ENCODE measurements around the gene SPACA6. TPM values are rescaled to one million over a fixed set of nuclear protein-coding genes. Genes with fewer than 3 reads are reported as not detected.

SPACA6 gene
- total and polyA plus RNA-seq, 4 donors = 0.92 to 2.5 (median 1.3) TPM

GRCh38 chr19:51703575-51704515 is 10.7 kb downstream of the SPACA6 start:
- H3K9ac ChIP-seq (ENCODE audit: low read depth in 1 of 2, low read length in 2 of 2) = peak overlapping the region; percentile 75 to 86
- WGBS = 2% methylated on average over 74 of the region's 74 CpGs
- peak overlapping the region; percentile 66 to 75 (median 69) for H3K4me3 ChIP-seq (ENCODE audit: low read depth in 1 of 3, low read length in 3 of 3)
- H3K9me3 ChIP-seq (ENCODE audit: control insufficient read depth in 4 of 4, low read length in 3 of 4) = peaks cover 0 to 8% (median 0%) of the 10 kb centered on the region in 4 donors
- TF ChIP-seq MAX (IDR thresholded peaks at IDR 0.05) (no peak), SP1 (IDR thresholded peaks at IDR 0.05) (peak; percentile 29), REST (IDR thresholded peaks at IDR 0.05) (no peak), ZBTB33 (IDR thresholded peaks at IDR 0.05) (no peak), HNF4A (conservative IDR thresholded peaks at IDR 0.05) (no peak), YY1 (IDR thresholded peaks at IDR 0.05) (peak; percentile 29), HNF4G (IDR thresholded peaks at IDR 0.05) (no peak), EGR1 (IDR thresholded peaks at IDR 0.05; ENCODE audit: low read depth in 2 of 2) (peak in 1 of 2 donors; percentile 89)
- H3K27me3 ChIP-seq (ENCODE audit: control insufficient read depth in 4 of 4, insufficient read depth in 4 of 4, low read length in 3 of 4) = no peaks in the 10 kb centered on the region
- peak; percentile 93 for DNase-seq (ENCODE audit: low spot score)
- peaks cover 0 to 4% (median 2%) of the 10 kb centered on the region in 4 donors for H3K4me1 ChIP-seq (ENCODE audit: control insufficient read depth in 4 of 4, insufficient read depth in 4 of 4, low read length in 3 of 4)
- peak overlapping the region; percentile 64 to 82 for H3K27ac ChIP-seq (ENCODE audit: low read depth in 1 of 2, low read length in 2 of 2)
- H3K36me3 ChIP-seq (ENCODE audit: control insufficient read depth in 4 of 4, insufficient read depth in 3 of 4, low read depth in 1 of 4, low read length in 3 of 4) = no peaks in the 10 kb centered on the region

GRCh38 chr19:51704626-51705025 is 11.5 kb downstream of the SPACA6 start:
- Histone ChIP-seq H3K36me3 (ENCODE audit: control insufficient read depth in 4 of 4, insufficient read depth in 3 of 4, low read depth in 1 of 4, low read length in 3 of 4) (no peaks in the 10 kb centered on the region), H3K4me3 (ENCODE audit: low read depth in 1 of 3, low read length in 3 of 3) (peak overlapping the region; percentile 66 to 75 (median 69)), H3K4me1 (ENCODE audit: control insufficient read depth in 4 of 4, insufficient read depth in 4 of 4, low read length in 3 of 4) (peaks cover 0 to 4% (median 2%) of the 10 kb centered on the region in 4 donors), H3K9ac (ENCODE audit: low read depth in 1 of 2, low read length in 2 of 2) (peak overlapping the region; percentile 75 to 86), H3K27me3 (ENCODE audit: control insufficient read depth in 4 of 4, insufficient read depth in 4 of 4, low read length in 3 of 4) (no peaks in the 10 kb centered on the region), H3K9me3 (ENCODE audit: control insufficient read depth in 4 of 4, low read length in 3 of 4) (peaks cover 0 to 4% (median 0%) of the 10 kb centered on the region in 4 donors), H3K27ac (ENCODE audit: low read depth in 1 of 2, low read length in 2 of 2) (peak overlapping the region; percentile 64 to 82)
- DNase-seq (ENCODE audit: low spot score) = no peak
- TF ChIP-seq FOXA1 (IDR thresholded peaks at IDR 0.05) (no peak), HNF4A (conservative IDR thresholded peaks at IDR 0.05) (no peak)
- WGBS = 34% methylated on average over 4 of the region's 4 CpGs

DNA sequence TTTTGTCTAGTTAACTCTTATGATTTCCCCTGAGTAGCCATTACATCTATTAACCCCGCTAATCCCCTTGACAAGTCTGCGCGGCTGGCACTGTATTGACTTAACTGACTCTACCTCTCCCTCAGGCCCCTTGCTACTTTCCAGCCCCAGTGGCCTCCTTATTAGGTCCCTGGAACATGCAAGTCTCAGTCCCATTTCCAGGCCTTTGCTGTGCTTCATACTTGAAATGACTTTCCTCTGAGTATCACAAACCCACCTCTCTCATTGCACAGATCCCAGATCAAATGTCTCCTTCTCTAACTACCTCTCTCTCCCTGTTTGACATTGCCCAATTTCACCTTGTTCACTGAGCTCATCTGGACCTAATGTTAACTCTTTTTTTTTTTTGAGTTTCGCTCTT is 13.2 kb downstream of the SPACA6 start:
- Histone ChIP-seq H3K9me3 (ENCODE audit: control insufficient read depth in 4 of 4, low read length in 3 of 4) (peaks cover 0 to 3% (median 0%) of the 10 kb centered on the region in 4 donors), H3K27me3 (ENCODE audit: control insufficient read depth in 4 of 4, insufficient read depth in 4 of 4, low read length in 3 of 4) (no peaks in the 10 kb centered on the region), H3K36me3 (ENCODE audit: control insufficient read depth in 4 of 4, insufficient read depth in 3 of 4, low read depth in 1 of 4, low read length in 3 of 4) (no peaks in the 10 kb centered on the region), H3K4me1 (ENCODE audit: control insufficient read depth in 4 of 4, insufficient read depth in 4 of 4, low read length in 3 of 4) (peaks cover 0 to 4% (median 2%) of the 10 kb centered on the region in 4 donors), H3K27ac (ENCODE audit: low read depth in 1 of 2, low read length in 2 of 2) (no peak overlapping the region), H3K4me3 (ENCODE audit: low read depth in 1 of 3, low read length in 3 of 3) (no peak overlapping the region), H3K9ac (ENCODE audit: low read depth in 1 of 2, low read length in 2 of 2) (no peak overlapping the region)
- DNase-seq (ENCODE audit: low spot score) = no peak
- 99% methylated on average over 4 of the region's 4 CpGs for WGBS
- TF ChIP-seq TAF1 (conservative IDR thresholded peaks at IDR 0.05) (no peak), FOXA2 (IDR thresholded peaks at IDR 0.05) (no peak), REST (IDR thresholded peaks at IDR 0.05) (no peak), ZBTB33 (IDR thresholded peaks at IDR 0.05) (no peak), YY1 (IDR thresholded peaks at IDR 0.05) (no peak), HNF4G (IDR thresholded peaks at IDR 0.05) (no peak), SP1 (IDR thresholded peaks at IDR 0.05) (no peak), GABPA (IDR thresholded peaks at IDR 0.05 in 1 of 2, conservative IDR thresholded peaks at IDR 0.05 in 1 of 2) (no peak), HNF4A (conservative IDR thresholded peaks at IDR 0.05) (no peak), RAD21 (IDR thresholded peaks at IDR 0.05) (no peak), EGR1 (IDR thresholded peaks at IDR 0.05; ENCODE audit: low read depth in 2 of 2) (no peak)
